Neural cell (in vitro differentiated cells): ENCODE data around the gene TMEM53.

Experiments
- EP300 ChIP-seq: fragments of 450-650 bp; conservative IDR thresholded peaks from 2 replicates; pipeline ENCODE4 v1.6.1; 2014; ENCODE audit warnings: antibody characterized with exemption, mild to moderate bottlenecking, moderate library complexity; ENCODE audit not compliant: poor library complexity, severe bottlenecking
- EZH2 ChIP-seq: fragments of 200-600, 300-800 bp; shearing (Covaris generic), sonication (generic); IDR thresholded peaks from 2 replicates; pipeline ENCODE4 v1.6.1; 2014; ENCODE audit warnings: antibody characterized with exemption, low read length, borderline replicate concordance, mild to moderate bottlenecking; ENCODE audit not compliant: insufficient read depth, poor library complexity, severe bottlenecking
- MXI1 ChIP-seq: fragments of 450-650 bp; conservative IDR thresholded peaks from 2 replicates; pipeline ENCODE4 v1.6.1; 2014; ENCODE audit warnings: antibody characterized with exemption, mild to moderate bottlenecking; ENCODE audit not compliant: poor library complexity, severe bottlenecking
- POLR2AphosphoS5 ChIP-seq: IDR thresholded peaks from 2 replicates; pipeline ENCODE4 v1.6.1; 2012
- RAD21 ChIP-seq: fragments of 450-650 bp; conservative IDR thresholded peaks from 2 replicates; pipeline ENCODE4 v1.6.1; 2014; ENCODE audit warnings: antibody characterized with exemption, mild to moderate bottlenecking, moderate library complexity
- SMC3 ChIP-seq: fragments of 450-650 bp; conservative IDR thresholded peaks from 2 replicates; pipeline ENCODE4 v1.6.1; 2014; ENCODE audit warnings: antibody characterized with exemption, mild to moderate bottlenecking, moderate library complexity; ENCODE audit not compliant: poor library complexity
- TAF1 ChIP-seq: IDR thresholded peaks from 2 replicates; pipeline ENCODE4 v1.6.1; 2012; ENCODE audit warnings: low read depth
- TF ChIP-seq, protein P1 (sequence below): fragments of 450-650 bp; IDR thresholded peaks from 2 replicates; pipeline ENCODE4 v1.5.1; 2014; ENCODE audit warnings: antibody characterized with exemption, mild to moderate bottlenecking, moderate library complexity; ENCODE audit not compliant: poor library complexity, severe bottlenecking
- TF ChIP-seq, protein P2 (sequence below): IDR thresholded peaks from 2 replicates; pipeline ENCODE4 v1.6.1; 2012; ENCODE audit warnings: borderline replicate concordance

DNA sequence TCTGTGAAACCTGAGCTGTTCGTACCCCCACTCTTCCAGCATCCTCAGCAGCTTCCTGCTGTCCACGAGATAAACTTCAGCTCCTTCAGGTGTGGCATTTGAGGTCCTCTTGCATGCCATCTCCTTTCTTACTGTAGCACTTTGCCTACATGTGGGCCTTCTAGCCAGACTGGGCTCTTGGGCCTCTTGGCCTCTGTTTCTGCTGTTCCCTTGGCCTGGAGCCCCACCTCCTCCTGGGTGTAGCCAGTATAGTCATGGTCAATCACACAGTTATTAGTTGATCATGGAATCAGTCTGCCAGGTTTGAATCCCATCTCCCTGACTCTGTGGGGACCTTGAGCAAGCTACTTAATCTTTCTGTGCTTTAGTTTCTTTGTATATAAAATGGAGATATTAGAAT, 26.4 kb downstream of the TMEM53 start:
- TF ChIP-seq RAD21 (no peak), POLR2AphosphoS5 (no peak), SMC3 (no peak), EP300 (no peak), EZH2 (no peak), MXI1 (no peak), TAF1 (no peak)
- TF ChIP-seq, protein P1, sequence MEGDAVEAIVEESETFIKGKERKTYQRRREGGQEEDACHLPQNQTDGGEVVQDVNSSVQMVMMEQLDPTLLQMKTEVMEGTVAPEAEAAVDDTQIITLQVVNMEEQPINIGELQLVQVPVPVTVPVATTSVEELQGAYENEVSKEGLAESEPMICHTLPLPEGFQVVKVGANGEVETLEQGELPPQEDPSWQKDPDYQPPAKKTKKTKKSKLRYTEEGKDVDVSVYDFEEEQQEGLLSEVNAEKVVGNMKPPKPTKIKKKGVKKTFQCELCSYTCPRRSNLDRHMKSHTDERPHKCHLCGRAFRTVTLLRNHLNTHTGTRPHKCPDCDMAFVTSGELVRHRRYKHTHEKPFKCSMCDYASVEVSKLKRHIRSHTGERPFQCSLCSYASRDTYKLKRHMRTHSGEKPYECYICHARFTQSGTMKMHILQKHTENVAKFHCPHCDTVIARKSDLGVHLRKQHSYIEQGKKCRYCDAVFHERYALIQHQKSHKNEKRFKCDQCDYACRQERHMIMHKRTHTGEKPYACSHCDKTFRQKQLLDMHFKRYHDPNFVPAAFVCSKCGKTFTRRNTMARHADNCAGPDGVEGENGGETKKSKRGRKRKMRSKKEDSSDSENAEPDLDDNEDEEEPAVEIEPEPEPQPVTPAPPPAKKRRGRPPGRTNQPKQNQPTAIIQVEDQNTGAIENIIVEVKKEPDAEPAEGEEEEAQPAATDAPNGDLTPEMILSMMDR = no peak
- TF ChIP-seq, protein P2, sequence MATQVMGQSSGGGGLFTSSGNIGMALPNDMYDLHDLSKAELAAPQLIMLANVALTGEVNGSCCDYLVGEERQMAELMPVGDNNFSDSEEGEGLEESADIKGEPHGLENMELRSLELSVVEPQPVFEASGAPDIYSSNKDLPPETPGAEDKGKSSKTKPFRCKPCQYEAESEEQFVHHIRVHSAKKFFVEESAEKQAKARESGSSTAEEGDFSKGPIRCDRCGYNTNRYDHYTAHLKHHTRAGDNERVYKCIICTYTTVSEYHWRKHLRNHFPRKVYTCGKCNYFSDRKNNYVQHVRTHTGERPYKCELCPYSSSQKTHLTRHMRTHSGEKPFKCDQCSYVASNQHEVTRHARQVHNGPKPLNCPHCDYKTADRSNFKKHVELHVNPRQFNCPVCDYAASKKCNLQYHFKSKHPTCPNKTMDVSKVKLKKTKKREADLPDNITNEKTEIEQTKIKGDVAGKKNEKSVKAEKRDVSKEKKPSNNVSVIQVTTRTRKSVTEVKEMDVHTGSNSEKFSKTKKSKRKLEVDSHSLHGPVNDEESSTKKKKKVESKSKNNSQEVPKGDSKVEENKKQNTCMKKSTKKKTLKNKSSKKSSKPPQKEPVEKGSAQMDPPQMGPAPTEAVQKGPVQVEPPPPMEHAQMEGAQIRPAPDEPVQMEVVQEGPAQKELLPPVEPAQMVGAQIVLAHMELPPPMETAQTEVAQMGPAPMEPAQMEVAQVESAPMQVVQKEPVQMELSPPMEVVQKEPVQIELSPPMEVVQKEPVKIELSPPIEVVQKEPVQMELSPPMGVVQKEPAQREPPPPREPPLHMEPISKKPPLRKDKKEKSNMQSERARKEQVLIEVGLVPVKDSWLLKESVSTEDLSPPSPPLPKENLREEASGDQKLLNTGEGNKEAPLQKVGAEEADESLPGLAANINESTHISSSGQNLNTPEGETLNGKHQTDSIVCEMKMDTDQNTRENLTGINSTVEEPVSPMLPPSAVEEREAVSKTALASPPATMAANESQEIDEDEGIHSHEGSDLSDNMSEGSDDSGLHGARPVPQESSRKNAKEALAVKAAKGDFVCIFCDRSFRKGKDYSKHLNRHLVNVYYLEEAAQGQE = no peak
